Breast epithelium (tissue), 3 donors: ENCODE results near the gene NECTIN1.

Experiments
- POLR2A ChIP-seq: fragments of 450-650 bp; IDR thresholded peaks from one replicate; pipeline ENCODE4 v1.6.1; 2016; ENCODE audit warnings: antibody characterized with exemption, mild to moderate bottlenecking, moderate library complexity
- TF ChIP-seq, protein P1 (sequence below), 3 donors: fragments of 450-650 bp; IDR thresholded peaks; one replicate each; pipeline ENCODE4 v1.5.1; 2016 to 2017; ENCODE audit warnings: antibody characterized with exemption in 3 of 3, mild to moderate bottlenecking in 3 of 3, moderate library complexity in 3 of 3

GRCh38 chr11:119661226-119661625 lies 67.8 kb downstream of the NECTIN1 start:
- TF ChIP-seq, protein P1, sequence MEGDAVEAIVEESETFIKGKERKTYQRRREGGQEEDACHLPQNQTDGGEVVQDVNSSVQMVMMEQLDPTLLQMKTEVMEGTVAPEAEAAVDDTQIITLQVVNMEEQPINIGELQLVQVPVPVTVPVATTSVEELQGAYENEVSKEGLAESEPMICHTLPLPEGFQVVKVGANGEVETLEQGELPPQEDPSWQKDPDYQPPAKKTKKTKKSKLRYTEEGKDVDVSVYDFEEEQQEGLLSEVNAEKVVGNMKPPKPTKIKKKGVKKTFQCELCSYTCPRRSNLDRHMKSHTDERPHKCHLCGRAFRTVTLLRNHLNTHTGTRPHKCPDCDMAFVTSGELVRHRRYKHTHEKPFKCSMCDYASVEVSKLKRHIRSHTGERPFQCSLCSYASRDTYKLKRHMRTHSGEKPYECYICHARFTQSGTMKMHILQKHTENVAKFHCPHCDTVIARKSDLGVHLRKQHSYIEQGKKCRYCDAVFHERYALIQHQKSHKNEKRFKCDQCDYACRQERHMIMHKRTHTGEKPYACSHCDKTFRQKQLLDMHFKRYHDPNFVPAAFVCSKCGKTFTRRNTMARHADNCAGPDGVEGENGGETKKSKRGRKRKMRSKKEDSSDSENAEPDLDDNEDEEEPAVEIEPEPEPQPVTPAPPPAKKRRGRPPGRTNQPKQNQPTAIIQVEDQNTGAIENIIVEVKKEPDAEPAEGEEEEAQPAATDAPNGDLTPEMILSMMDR (IDR thresholded peaks at IDR 0.05), result no peak
- TF ChIP-seq POLR2A, result no peak
